Suprapubic skin (tissue), 4 donors: ENCODE data around the gene KLHL25.

ENCODE experiments used
- CTCF ChIP-seq, 2 donors: fragments of 200-600 bp in 1 of 2; fragments of 450-650 bp in 1 of 2; sonication (generic) in 1 of 2; IDR thresholded peaks; one replicate each; pipeline ENCODE4 v1.5.1; 2016 to 2019; ENCODE audit warnings: antibody characterized with exemption in 2 of 2, mild to moderate bottlenecking in 1 of 2, moderate library complexity in 1 of 2
- POLR2A ChIP-seq, 2 donors: fragments of 450-650 bp; IDR thresholded peaks; one replicate each; pipeline ENCODE4 v1.6.1; 2017; ENCODE audit warnings: antibody characterized with exemption in 2 of 2, mild to moderate bottlenecking in 2 of 2, moderate library complexity in 2 of 2
- POLR2AphosphoS5 ChIP-seq, 3 donors: sonication (generic); formaldehyde crosslinking; IDR thresholded peaks; one replicate each; pipeline ENCODE4 v1.6.1; 2017; ENCODE audit warnings: antibody characterized with exemption in 3 of 3

GRCh38 chr15:85730001-85730820 lies 64.5 kb downstream of the KLHL25 start:
- TF ChIP-seq CTCF (IDR thresholded peaks at IDR 0.05) (peak; percentile 59 to 80), POLR2A (IDR thresholded peaks at IDR 0.05) (no peak), POLR2AphosphoS5 (IDR thresholded peaks at IDR 0.05) (no peak)
